SU-DHL-6 (cell line): ENCODE measurements around the gene RHOB.

Experiments used
- H2AFZ ChIP-seq: fragments of 200-600 bp; sonication (generic); 2 replicates; pipeline ENCODE4 v1.6.1; 2014; ENCODE audit warnings: low read depth, mild to moderate bottlenecking, moderate library complexity, mixed read lengths, antibody characterized with exemption, low read length; ENCODE audit not compliant: severe bottlenecking
- H3F3A ChIP-seq: fragments of 200-600 bp; shearing (Covaris generic); 2 replicates; pipeline ENCODE4 v1.6.0; 2016; ENCODE audit warnings: antibody characterized with exemption, mild to moderate bottlenecking; ENCODE audit not compliant: insufficient read depth
- H3K27ac ChIP-seq: fragments of 200-600 bp; sonication (generic); 2 replicates; pipeline ENCODE4 v1.5.1; 2016; ENCODE audit warnings: low read depth, mild to moderate bottlenecking, low read length, moderate library complexity, mixed read lengths
- H3K27me3 ChIP-seq: fragments of 200-600 bp; sonication (generic), shearing (Covaris generic); 2 replicates; pipeline ENCODE4 v1.6.0; 2014; ENCODE audit warnings: mild to moderate bottlenecking, low read length
- H3K36me3 ChIP-seq: fragments of 200-600 bp; sonication (generic); 2 replicates; pipeline ENCODE4 v1.6.1; 2014; ENCODE audit warnings: mild to moderate bottlenecking, low read length, mixed read lengths
- H3K4me2 ChIP-seq: fragments of 300-600, 200-600 bp; shearing (Covaris generic), sonication (generic); 2 replicates; pipeline ENCODE4 v1.6.0; 2014; ENCODE audit warnings: low read length, low read depth, mild to moderate bottlenecking; ENCODE audit not compliant: poor library complexity, severe bottlenecking
- H3K4me3 ChIP-seq: fragments of 200-600 bp; sonication (generic); 2 replicates; pipeline ENCODE4 v1.5.1; 2014; ENCODE audit warnings: antibody characterized with exemption, low read length, mild to moderate bottlenecking, mixed read lengths; ENCODE audit not compliant: insufficient read depth, poor library complexity, severe bottlenecking
- H3K79me2 ChIP-seq: fragments of 200-600 bp; sonication (generic); 2 replicates; pipeline ENCODE4 v1.6.1; 2014; ENCODE audit warnings: mild to moderate bottlenecking, low read length, moderate library complexity; ENCODE audit not compliant: insufficient read depth
- H3K9ac ChIP-seq: fragments of 200-600 bp; sonication (generic); 2 replicates; pipeline ENCODE4 v1.7.0; 2014; ENCODE audit warnings: mild to moderate bottlenecking, low read length
- H3K9me2 ChIP-seq: fragments of 200-600 bp; sonication (generic); replicated peaks from 2 replicates; pipeline ENCODE4 v1.6.1; 2014; ENCODE audit warnings: low read length; ENCODE audit not compliant: insufficient read depth
- H3K9me3 ChIP-seq: fragments of 200-600 bp; sonication (generic); 2 replicates; pipeline ENCODE4 v1.6.1; 2014; ENCODE audit warnings: low read length, mixed read lengths; ENCODE audit not compliant: insufficient read depth
- H4K20me1 ChIP-seq: fragments of 200-600 bp; sonication (generic); 2 replicates; pipeline ENCODE4 v1.6.1; 2014; ENCODE audit warnings: low read depth, mild to moderate bottlenecking, antibody characterized with exemption, low read length, moderate library complexity, mixed read lengths
- EZH2phosphoT487 ChIP-seq: fragments of 200-600 bp; sonication (generic), shearing (Covaris generic); conservative IDR thresholded peaks from 2 replicates; pipeline ENCODE4 v1.6.1; 2018; ENCODE audit warnings: mild to moderate bottlenecking, antibody characterized with exemption, low read length, moderate library complexity, mixed read lengths
- TF ChIP-seq, protein P1 (sequence below): fragments of 200-600 bp; sonication (generic); IDR thresholded peaks from one replicate; pipeline ENCODE4 v1.5.1; 2017; ENCODE audit warnings: antibody characterized with exemption, mild to moderate bottlenecking, low read length, moderate library complexity; ENCODE audit not compliant: insufficient read depth, poor library complexity, severe bottlenecking

The RHOB gene

DNA sequence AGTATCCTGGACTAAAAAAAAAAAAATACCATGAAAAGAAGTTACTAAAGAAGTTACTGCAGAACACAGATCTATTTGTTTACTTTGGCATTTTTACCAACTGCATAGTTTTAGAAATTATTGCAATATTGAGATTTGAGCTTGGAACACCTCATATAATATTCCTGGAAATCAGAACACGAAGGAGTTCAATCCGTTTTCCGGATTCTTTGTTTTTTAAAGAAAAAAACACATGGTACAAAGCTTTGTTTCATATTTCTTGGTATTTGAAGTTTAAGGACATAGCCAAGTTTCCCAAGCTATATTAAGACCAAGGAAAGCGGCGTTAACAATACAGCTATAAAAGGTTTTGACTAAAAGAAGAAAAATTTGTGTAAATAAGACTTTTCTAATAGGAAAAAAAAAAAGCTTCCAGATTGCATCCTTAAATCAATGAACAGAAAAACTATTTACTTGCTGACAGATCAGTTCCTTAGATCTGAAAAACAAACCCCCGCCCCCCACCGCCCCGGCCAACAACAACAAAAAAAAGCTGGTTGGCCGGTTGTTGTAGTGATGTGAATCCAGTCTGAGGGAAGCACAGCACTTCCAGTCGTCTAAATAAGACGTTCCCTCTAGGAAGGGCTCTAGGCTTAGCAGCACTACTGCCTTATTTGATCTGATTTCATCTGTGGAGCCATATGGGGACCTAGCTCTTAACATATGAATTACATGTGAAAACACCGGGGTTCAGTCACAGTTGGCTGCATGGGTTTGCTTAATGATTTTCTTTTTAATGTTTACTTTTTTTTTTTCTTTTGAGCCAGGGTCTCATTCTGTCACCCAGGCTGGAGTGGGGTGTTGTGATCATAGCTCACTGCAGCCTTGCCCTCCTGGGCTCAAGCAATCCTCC lies 2.5 kb upstream of the RHOB start:
- no peak overlapping the region for H3K27ac ChIP-seq
- no peaks in the 10 kb centered on the region for H3K9me3 ChIP-seq
- H3F3A ChIP-seq, result no peaks in the 10 kb centered on the region
- no peak overlapping the region for H3K9ac ChIP-seq
- H3K4me2 ChIP-seq, result no peak overlapping the region
- no peak overlapping the region for H2AFZ ChIP-seq
- no peak overlapping the region for H3K4me3 ChIP-seq
- no peaks in the 10 kb centered on the region for H3K79me2 ChIP-seq
- no peaks in the 10 kb centered on the region for H4K20me1 ChIP-seq
- H3K36me3 ChIP-seq, result no peaks in the 10 kb centered on the region
- H3K9me2 ChIP-seq, result no peaks in the 10 kb centered on the region
- TF ChIP-seq EZH2phosphoT487, result no peak
- TF ChIP-seq, protein P1, sequence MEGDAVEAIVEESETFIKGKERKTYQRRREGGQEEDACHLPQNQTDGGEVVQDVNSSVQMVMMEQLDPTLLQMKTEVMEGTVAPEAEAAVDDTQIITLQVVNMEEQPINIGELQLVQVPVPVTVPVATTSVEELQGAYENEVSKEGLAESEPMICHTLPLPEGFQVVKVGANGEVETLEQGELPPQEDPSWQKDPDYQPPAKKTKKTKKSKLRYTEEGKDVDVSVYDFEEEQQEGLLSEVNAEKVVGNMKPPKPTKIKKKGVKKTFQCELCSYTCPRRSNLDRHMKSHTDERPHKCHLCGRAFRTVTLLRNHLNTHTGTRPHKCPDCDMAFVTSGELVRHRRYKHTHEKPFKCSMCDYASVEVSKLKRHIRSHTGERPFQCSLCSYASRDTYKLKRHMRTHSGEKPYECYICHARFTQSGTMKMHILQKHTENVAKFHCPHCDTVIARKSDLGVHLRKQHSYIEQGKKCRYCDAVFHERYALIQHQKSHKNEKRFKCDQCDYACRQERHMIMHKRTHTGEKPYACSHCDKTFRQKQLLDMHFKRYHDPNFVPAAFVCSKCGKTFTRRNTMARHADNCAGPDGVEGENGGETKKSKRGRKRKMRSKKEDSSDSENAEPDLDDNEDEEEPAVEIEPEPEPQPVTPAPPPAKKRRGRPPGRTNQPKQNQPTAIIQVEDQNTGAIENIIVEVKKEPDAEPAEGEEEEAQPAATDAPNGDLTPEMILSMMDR, result no peak
- no peaks in the 10 kb centered on the region for H3K27me3 ChIP-seq

DNA sequence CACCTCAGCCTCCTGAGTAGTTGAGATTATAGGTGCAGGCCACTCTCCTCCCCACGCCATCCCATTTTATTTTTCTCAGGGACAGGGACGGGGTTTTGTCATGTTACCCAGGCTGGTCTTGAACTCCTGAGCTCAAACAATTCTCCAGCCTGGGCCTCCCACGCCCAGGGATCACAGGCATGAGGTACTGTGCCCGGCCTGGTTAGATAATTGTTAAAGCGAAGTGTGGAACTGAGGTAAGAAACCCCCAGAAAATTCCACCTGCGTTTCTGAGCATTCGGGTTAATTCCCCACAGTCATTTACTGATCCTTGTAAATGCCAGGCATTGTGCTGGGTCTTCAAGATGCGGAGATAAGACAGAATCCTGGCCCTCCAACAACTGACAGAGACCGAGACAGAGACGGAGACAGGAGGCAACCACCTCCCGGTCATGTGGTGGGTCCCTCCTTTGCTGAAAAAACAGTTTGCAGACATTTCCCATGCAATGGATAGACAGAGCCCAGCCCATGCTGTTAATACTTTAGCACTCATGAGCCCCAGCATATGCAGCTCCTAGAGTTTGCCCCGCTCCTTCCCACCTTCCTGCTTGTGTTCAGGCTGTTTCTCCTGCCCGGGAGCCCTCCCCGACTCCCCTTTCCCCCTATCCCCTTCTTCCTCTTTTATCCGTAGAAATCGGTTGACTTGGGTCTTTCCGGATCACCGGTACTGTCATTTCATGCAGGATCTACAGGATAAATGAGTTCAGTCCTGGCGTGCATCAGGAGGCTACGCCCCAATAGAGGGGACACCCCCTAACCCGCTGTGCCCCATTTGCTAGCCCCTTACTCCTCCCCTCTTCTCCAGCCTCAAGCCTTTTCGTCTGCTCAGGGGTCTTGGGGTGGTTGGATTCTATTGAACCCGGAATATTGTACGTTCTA lies 1.6 kb upstream of the RHOB start:
- no peaks in the 10 kb centered on the region for H3K9me3 ChIP-seq
- H3F3A ChIP-seq, result no peaks in the 10 kb centered on the region
- H3K4me2 ChIP-seq, result no peak overlapping the region
- H3K27ac ChIP-seq, result no peak overlapping the region
- no peak overlapping the region for H3K4me3 ChIP-seq
- no peaks in the 10 kb centered on the region for H3K9me2 ChIP-seq
- no peaks in the 10 kb centered on the region for H4K20me1 ChIP-seq
- no peaks in the 10 kb centered on the region for H3K79me2 ChIP-seq
- H3K36me3 ChIP-seq, result no peaks in the 10 kb centered on the region
- H2AFZ ChIP-seq, result no peak overlapping the region
- H3K27me3 ChIP-seq, result no peaks in the 10 kb centered on the region
- no peak overlapping the region for H3K9ac ChIP-seq
- TF ChIP-seq EZH2phosphoT487, result no peak
- TF ChIP-seq, protein P1, result no peak

DNA sequence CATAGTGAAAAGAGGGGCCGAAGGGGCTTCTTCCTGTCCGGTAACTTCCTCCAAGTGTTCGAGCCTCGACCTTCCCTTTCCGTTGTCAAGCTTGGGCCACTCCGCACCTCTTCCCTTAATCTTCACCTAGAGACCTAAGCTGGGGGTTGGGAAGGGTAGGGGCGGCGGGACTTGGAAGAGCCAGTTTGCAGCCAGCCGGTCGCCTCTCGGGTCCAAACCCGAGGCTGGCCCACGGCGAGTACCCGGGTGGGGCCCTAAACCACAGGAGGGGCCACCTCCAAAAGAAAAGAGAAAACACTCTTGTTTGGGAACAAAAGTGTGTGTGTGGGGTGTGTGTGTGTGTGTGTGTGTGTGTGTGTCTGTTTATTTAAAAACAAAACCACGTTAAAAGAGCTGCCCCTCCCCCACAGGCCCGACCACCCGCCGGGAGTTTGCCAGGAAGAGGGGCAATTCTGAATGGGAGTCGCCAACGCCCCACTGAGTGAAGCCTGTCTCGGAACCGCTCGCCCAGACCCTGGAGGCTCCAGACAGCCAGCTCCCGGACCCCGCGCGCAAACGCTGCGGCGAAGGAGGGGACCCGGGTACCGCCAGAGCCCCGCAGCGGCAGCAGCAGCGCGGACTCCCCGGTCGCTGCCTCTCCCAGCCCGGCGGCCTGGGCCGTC lies 488 bp upstream of the RHOB start:
- Histone ChIP-seq H3K9me2 (no peaks in the 10 kb centered on the region), H3K4me2 (no peak overlapping the region), H3K27ac (no peak overlapping the region), H3K9ac (no peak overlapping the region), H3K4me3 (no peak overlapping the region), H3K27me3 (no peaks in the 10 kb centered on the region), H2AFZ (no peak overlapping the region), H3K9me3 (no peaks in the 10 kb centered on the region), H3K36me3 (no peaks in the 10 kb centered on the region), H3F3A (no peaks in the 10 kb centered on the region), H4K20me1 (no peaks in the 10 kb centered on the region), H3K79me2 (no peaks in the 10 kb centered on the region)
- no peak for TF ChIP-seq EZH2phosphoT487
- TF ChIP-seq, protein P1, result no peak
